ENCODE data around the gene SCAMP4.

- TF ChIP-seq CTCF (IDR thresholded peaks at IDR 0.05): no peak
- no peak for TF ChIP-seq POLR2A (IDR thresholded peaks at IDR 0.05)
Measured at GRCh38 chr19:1952635-1953034, 47.4 kb downstream of the SCAMP4 start.

Measured in esophagus squamous epithelium (tissue), 4 donors.